K562 (cell line): ENCODE results near the gene TANK. TPM values are rescaled to one million over a fixed set of nuclear protein-coding genes. Genes with fewer than 3 reads are reported as not detected.

Source experiments
- CSDE1 ChIP-seq, 2 experiments: fragments of 450-650 bp; IDR thresholded peaks; 2 replicates each; pipeline ENCODE4 v1.6.1; 2016; ENCODE audit warnings: mild to moderate bottlenecking in 1 of 2
- E2F5 ChIP-seq: sonication (generic); formaldehyde crosslinking; IDR thresholded peaks from 2 replicates; pipeline ENCODE4 v1.8.0; 2022; ENCODE audit warnings: mild to moderate bottlenecking, missing genetic modification reagents
- FOXO4 ChIP-seq: fragments of 450-650 bp; formaldehyde crosslinking; IDR thresholded peaks from 2 replicates; pipeline ENCODE4 v1.4.0; 2020; ENCODE audit warnings: mild to moderate bottlenecking, moderate library complexity
- KDM4B ChIP-seq, 2 experiments: fragments of 450-650 bp in 1 of 2; sonication (generic) in 1 of 2; IDR thresholded peaks; 2 replicates each; pipeline ENCODE4 v1.6.1; 2016 to 2017; ENCODE audit warnings: borderline replicate concordance in 2 of 2, antibody characterized with exemption in 1 of 2, low read depth in 1 of 2, mild to moderate bottlenecking in 1 of 2
- MAZ ChIP-seq, 2 experiments: fragments of 450-650 bp in 1 of 2; sonication (generic) in 1 of 2; formaldehyde crosslinking; IDR thresholded peaks in 1 of 2; conservative IDR thresholded peaks in 1 of 2; 2 replicates each; pipeline versions ENCODE4 v1.4.0 to v1.5.0; 2020; ENCODE audit warnings: mild to moderate bottlenecking in 1 of 2, missing genetic modification reagents in 1 of 2
- NR1H2 ChIP-seq: sonication (generic); formaldehyde crosslinking; IDR thresholded peaks from 2 replicates; pipeline ENCODE4 v1.4.0; 2020; ENCODE audit warnings: mild to moderate bottlenecking, missing genetic modification reagents
- PHB ChIP-seq: fragments of 250-450 bp; sonication (Bioruptor Pico); IDR thresholded peaks from 2 replicates; pipeline ENCODE4 v1.5.0; 2021
- PTRF ChIP-seq: fragments of 450-650 bp; IDR thresholded peaks from 2 replicates; pipeline ENCODE4 v1.6.1; 2016; ENCODE audit warnings: mild to moderate bottlenecking, missing genetic modification characterization, missing compliant biosample characterization
- SIN3A ChIP-seq, 2 experiments: fragments of 150-350 bp in 1 of 2; IDR thresholded peaks; 2 replicates each; pipeline ENCODE4 v1.6.1; 2011 to 2016; ENCODE audit warnings: borderline replicate concordance in 2 of 2, low read depth in 2 of 2, low read length in 2 of 2, mild to moderate bottlenecking in 2 of 2, moderate library complexity in 2 of 2; ENCODE audit not compliant: control insufficient read depth in 1 of 2
- TRIM24 ChIP-seq, 2 experiments: fragments of 450-650 bp; IDR thresholded peaks; 2 replicates each; pipeline ENCODE4 v1.6.1; 2016
- U2AF1 ChIP-seq: fragments of 200-400 bp; formaldehyde crosslinking; optimal IDR thresholded peaks from 2 replicates; pipeline ENCODE3; 2017; ENCODE audit warnings: mild to moderate bottlenecking, low read depth, low read length, moderate library complexity
- USF1 ChIP-seq: sonication (generic); formaldehyde crosslinking; IDR thresholded peaks from 2 replicates; pipeline ENCODE4 v1.9.0; 2022; ENCODE audit warnings: mild to moderate bottlenecking, missing genetic modification reagents
- ZNF133 ChIP-seq: fragments of 250-450 bp; sonication (Bioruptor Pico); IDR thresholded peaks from 2 replicates; pipeline ENCODE4 v1.4.0; 2020; ENCODE audit warnings: mild to moderate bottlenecking
- ZNF282 ChIP-seq: sonication (generic); formaldehyde crosslinking; IDR thresholded peaks from 2 replicates; pipeline ENCODE4 v1.8.1; 2023; ENCODE audit warnings: missing genetic modification reagents
- ZNF398 ChIP-seq: fragments of 250-450 bp; sonication (Bioruptor Pico); IDR thresholded peaks from 2 replicates; pipeline ENCODE4 v1.8.0; 2021; ENCODE audit warnings: moderate library complexity, mild to moderate bottlenecking, inconsistent platforms
- polyA plus RNA-seq, 8 experiments: library from polyadenylated mRNA; depleted of rRNA in 4 of 8; stranded (reverse) in 5 of 8; unstranded in 3 of 8; fragments of >200 nt; fragmentation: Nextera tagmentation in 2 of 8; fragmentation: Illumina TruSeq in 1 of 8; extraction: Ambion mirVana in 2 of 8; extraction: Trizol in 1 of 8; gene quantifications; 2 replicates each; pipeline versions ENCODE4 v1.2.1 to v1.2.3, GENCODE V29; 2011 to 2014; ENCODE audit warnings: inconsistent platforms in 1 of 8, missing spikeins in 1 of 8
- total RNA-seq, 7 experiments: library from RNA; depleted of rRNA in 6 of 7; stranded (reverse); fragments of >200 nt in 6 of 7; fragmentation: Illumina TruSeq in 2 of 7; extraction: Trizol in 2 of 7; gene quantifications; 2 replicates each; pipeline versions ENCODE4 v1.2.1 to v1.2.3, GENCODE V29; 2011 to 2021; ENCODE audit warnings: low replicate concordance in 1 of 7

The TANK gene
- total and polyA plus RNA-seq, 9 of the 15 experiments (the other 6 are each of a cell fraction or from before 2014, with no cell fraction given) = 43.0 to 91.5 (median 54.4) TPM

- TF ChIP-seq E2F5 (peak; percentile 86; the same call in 1 of the 2 replicates), ZNF398 (CRISPR knock-in tag) (no peak), SIN3A (IDR thresholded peaks at IDR 0.05; ENCODE audit: borderline replicate concordance in 2 of 2, control insufficient read depth in 1 of 2, low read depth in 2 of 2, low read length in 2 of 2) (peak; percentile 82 to 88; a peak in 3 of 4 replicates), PTRF (tag) (no peak), USF1 (CRISPR knock-in tag) (no peak), PHB (no peak), TRIM24 (IDR thresholded peaks at IDR 0.05) (peak; percentile 6 to 85; a peak in 2 of 4 replicates), U2AF1 (no peak), MAZ (CRISPR knock-in tag; conservative IDR thresholded peaks at IDR 0.05 in 1 of 2, IDR thresholded peaks at IDR 0.05 in 1 of 2) (peak; percentile 42 to 78; a peak in 3 of 4 replicates), NR1H2 (CRISPR knock-in tag) (0 out of 2 replicates have a peak, but pooled peaks have one; percentile 79), KDM4B (IDR thresholded peaks at IDR 0.05; ENCODE audit: borderline replicate concordance in 2 of 2, low read depth in 1 of 2) (peak in 1 of 2 experiments; percentile 85; a peak in 2 of 4 replicates), ZNF282 (CRISPR knock-in tag) (peak; percentile 48; the same call in 1 of the 2 replicates), CSDE1 (IDR thresholded peaks at IDR 0.05) (no peak), FOXO4 (CRISPR knock-in tag) (peak; percentile 83; the same call in 1 of the 2 replicates), ZNF133 (CRISPR knock-in tag) (no peak)
These were observed at the start of gene TANK (continued) for GRCh38 chr2:161160226-161161073.
